MG63 (cell line): ENCODE results near the gene NOTCH1. TPM values are rescaled to one million over a fixed set of nuclear protein-coding genes. Genes with fewer than 3 reads are reported as not detected.
"Not testable (repeated sequence)": the region's sequence is repeated elsewhere in the genome, so short reads cannot be mapped to it uniquely, and the experiment has no call there.

Source experiments
- DNase-seq: peaks from one replicate; pipeline ENCODE4 v3.0.0-alpha.2; 2020
- H3K27me3 ChIP-seq: fragments of 250-450 bp; sonication (Bioruptor Pico); 2 replicates; pipeline ENCODE4 v1.5.1; 2020; ENCODE audit warnings: mild to moderate bottlenecking, moderate library complexity
- H3K36me3 ChIP-seq: fragments of 250-450 bp; sonication (Bioruptor Pico); 2 replicates; pipeline ENCODE4 v1.5.1; 2020; ENCODE audit warnings: mild to moderate bottlenecking, moderate library complexity
- H3K4me3 ChIP-seq: fragments of 250-450 bp; sonication (Bioruptor Pico); 2 replicates; pipeline ENCODE4 v1.5.1; 2020; ENCODE audit warnings: mild to moderate bottlenecking, moderate library complexity
- H3K9me3 ChIP-seq: fragments of 250-450 bp; sonication (Bioruptor Pico); 2 replicates; pipeline ENCODE4 v1.5.1; 2020; ENCODE audit warnings: mild to moderate bottlenecking, moderate library complexity
- total RNA-seq: library from RNA; depleted of rRNA; stranded (reverse); fragments of >200 nt; shearing (Covaris generic); gene quantifications from 2 replicates; pipeline ENCODE4 v1.2.3, GENCODE V29; 2014; ENCODE audit warnings: low replicate concordance

NOTCH1 gene
- total RNA-seq, 1 experiment from 2014 or later: 4.7 TPM

DNA sequence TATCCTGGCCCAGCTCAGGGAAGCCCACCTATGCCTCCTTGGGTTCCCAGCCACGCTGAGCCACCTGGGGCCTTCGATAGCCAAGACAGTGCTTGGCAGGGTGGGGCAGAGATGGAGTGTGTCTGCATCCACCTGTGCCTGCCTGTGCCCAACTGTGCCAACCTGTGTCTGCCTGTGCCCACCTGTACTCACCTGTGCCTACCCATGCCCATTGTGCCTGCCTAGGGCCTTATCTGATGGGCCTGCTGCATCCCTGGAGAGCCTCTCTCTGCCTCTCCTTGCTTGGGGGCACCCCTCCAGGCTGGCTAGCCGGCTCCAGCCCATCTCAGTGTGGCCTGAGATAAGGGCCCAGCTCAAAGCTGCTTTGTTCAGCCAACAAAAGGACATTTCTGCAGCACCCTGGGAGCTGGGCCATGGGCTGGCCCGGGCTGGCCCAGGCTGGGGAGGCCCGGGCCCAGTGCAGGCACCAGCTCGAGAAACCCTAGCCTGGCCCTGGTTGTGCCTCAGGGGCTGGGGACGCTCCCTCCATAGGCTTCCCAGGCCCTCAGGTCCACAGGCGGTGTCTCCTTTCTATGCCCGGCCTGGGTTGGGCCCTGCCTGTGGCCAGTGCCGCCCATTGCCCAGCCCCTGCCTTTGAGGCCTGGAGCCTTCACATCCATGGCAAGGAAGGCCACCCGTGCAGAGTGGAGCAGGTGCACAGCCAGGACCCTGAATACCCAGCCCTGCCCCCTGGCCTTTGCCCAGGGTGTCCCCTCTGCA is 37.3 kb upstream of the NOTCH1 start:
- Histone ChIP-seq H3K9me3 (no peaks in the 10 kb centered on the region; the same call in 1 of the 2 replicates), H3K27me3 (no peaks in the 10 kb centered on the region), H3K36me3 (no peaks in the 10 kb centered on the region), H3K4me3 (no peak overlapping the region)
- DNase-seq: no peak

DNA sequence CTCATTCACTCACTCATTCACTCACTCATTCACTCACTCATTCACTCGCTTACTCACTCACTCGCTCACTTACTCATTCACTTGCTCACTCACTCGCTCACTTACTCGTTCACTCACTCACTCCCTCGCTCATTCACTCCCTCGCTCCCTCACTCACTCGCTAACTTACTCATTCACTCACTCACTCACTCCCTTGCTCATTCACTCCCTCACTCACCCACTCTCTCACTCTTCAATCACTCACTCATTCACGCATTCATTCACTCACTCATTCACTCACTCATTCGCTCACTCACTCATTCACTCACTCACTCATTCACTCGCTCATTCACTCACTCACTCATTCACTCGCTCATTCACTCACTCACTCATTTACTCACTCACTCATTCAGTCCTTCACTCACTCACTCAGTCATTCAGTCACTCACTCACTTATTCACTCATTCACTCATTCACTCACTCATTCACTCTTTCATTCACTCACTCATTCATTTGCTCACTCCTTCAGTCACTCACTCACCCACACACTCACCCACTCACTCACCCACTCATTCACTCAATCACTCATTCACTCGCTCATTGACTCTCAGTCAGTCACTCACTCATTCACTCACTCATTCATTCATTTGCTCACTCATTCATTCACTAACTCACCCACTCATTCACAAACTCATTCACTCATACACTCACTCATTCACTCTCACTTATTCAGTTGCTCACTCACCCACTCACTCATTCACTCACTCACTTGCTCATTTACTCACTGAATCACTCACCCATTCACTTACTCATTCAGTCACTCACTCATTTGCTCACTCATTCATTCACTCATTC is 36.0 kb upstream of the NOTCH1 start:
- Histone ChIP-seq H3K36me3 (no peaks in the 10 kb centered on the region), H3K27me3 (no peaks in the 10 kb centered on the region), H3K4me3 (no peak overlapping the region), H3K9me3 (no peaks in the 10 kb centered on the region; the same call in 1 of the 2 replicates)
- no peak for DNase-seq

DNA sequence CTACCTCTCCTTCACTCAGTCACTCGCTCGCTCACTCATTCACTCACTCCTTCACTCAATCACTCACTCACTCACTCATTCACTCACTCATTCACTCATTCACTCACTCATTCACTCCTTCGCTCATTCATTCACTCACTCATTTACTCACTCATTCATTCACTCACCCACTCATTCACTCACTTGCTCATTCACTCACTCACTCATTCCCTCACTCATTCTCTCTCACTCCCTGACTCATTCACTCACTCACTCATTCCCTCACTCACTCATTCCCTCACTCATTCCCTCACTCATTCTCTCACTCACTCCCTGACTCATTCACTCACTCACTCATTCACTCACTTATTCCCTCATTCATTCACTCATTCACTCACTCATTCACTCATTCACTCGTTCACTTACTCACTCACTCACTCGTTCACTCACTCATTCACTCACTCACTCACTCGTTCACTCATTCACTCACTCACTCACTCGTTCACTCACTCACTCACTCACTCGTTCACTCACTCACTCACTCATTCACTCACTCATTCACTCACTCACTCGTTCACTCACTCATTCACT is 33.9 kb upstream of the NOTCH1 start:
- H3K36me3 ChIP-seq, H3K9me3 ChIP-seq, H3K4me3 ChIP-seq, DNase-seq, H3K27me3 ChIP-seq: not testable (repeated sequence)

DNA sequence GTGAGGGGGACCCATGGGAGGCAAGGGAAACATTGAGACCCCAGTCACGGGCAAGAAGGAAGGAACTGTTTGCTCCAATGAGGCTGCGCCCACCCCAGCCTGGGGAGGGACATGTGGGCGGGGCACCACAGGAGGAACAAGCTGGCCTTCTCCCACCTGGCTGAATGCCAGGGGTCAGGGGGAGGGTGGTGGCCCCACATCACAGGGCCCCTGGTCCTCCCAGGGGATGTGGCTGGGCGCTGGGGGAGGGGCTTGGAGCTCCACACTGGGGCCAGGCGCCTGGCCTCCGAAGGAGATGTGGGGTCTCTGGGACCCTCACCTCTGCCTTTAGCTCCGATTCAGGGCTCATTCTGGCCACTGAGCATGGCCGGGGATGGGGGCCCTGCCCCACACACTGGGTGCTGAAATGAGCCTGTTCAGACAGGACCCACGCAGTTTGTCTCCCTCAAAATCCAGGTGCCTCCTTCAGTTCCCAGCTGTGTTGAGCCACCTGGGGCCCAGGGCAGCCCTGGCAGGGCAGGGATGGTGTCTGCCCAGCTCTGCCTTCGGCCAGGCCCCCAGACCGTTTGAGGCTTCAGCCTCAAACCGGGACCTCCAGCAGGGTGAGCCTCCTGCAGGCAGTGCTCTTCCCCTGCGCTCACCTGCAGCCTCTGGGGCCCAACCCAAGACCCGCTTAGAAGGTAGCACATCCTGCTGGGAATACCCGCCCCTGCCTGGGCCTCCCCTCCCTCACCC is 33.2 kb upstream of the NOTCH1 start:
- no peaks in the 10 kb centered on the region for H3K27me3 ChIP-seq
- H3K9me3 ChIP-seq: no peaks in the 10 kb centered on the region; the same call in 1 of the 2 replicates
- H3K4me3 ChIP-seq: no peak overlapping the region
- no peak for DNase-seq
- H3K36me3 ChIP-seq: no peaks in the 10 kb centered on the region

DNA sequence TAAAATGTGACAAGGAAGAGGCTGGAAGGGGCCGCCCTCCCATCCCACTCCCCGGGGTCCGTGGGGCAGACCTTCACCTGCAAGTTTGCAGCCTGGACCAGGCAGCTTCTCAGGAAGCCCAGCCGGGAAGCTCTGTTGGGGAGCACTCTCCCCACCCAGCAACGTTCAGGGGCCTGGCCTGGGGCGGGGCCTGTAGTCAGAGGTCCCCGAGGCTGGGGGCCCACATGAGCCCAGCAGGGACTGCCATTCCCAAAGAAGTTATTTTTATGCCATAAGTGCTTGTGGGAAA is 32.7 kb upstream of the NOTCH1 start:
- Histone ChIP-seq H3K9me3 (no peaks in the 10 kb centered on the region; the same call in 1 of the 2 replicates), H3K27me3 (no peaks in the 10 kb centered on the region), H3K36me3 (no peaks in the 10 kb centered on the region), H3K4me3 (no peak overlapping the region)
- no peak for DNase-seq

DNA sequence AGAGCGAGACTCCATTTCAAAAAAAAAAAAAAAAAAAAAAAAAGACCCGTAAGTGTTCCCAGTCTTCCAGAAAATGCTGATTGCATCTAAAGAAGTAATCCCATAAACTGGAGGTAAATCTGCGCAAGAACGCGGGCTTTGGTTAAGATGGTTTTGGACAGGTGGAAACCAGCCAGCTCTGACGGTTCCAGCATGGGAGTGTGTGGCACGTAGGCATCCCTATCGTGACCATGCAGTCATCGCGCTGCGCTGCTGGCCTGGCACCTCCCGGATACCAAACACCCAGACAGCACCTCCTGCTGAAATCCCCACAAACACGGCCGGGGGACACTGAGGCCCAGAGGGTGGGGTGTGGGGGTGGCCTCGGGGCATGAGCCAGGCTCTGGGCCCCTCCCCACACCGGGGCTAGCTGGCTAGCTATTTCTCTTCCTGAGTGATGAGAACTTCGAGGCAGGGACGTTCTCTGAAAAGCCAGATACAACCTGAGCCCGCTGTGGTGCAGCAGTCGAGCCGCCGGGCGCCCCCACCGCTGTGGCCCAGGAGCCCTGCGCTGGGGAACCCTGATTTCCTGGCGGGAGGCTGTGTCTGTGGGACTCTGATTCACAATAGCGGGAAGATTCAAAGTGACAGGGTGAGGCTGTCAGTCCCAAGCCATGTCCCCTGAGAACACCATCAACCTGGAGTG is 32.2 kb upstream of the NOTCH1 start:
- Histone ChIP-seq H3K4me3 (no peak overlapping the region), H3K36me3 (no peaks in the 10 kb centered on the region), H3K27me3 (no peaks in the 10 kb centered on the region), H3K9me3 (no peaks in the 10 kb centered on the region; the same call in 1 of the 2 replicates)
- peak; percentile 16 for DNase-seq

DNA sequence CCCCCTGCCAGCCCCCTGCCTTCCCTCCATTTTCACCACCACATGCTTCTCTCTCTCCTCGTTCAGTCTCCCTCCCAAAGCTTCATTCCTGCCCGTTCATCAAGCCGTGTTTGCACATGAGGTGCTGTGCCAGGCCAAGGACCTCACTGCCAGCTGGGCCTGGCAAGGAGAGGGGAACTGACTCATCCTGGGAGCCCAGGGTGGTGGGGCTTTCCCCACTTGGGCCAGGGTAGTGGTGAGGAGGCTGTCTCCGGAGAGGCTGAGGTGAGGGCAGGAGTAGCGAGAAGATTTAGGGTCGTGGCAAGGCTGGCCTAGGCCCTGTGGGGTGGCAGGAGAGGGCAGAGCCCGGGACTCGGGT is 30.4 kb upstream of the NOTCH1 start:
- no peak overlapping the region for H3K4me3 ChIP-seq
- peak; percentile 93 for DNase-seq
- no peaks in the 10 kb centered on the region for H3K9me3 ChIP-seq
- H3K36me3 ChIP-seq: no peaks in the 10 kb centered on the region
- H3K27me3 ChIP-seq: no peaks in the 10 kb centered on the region

DNA sequence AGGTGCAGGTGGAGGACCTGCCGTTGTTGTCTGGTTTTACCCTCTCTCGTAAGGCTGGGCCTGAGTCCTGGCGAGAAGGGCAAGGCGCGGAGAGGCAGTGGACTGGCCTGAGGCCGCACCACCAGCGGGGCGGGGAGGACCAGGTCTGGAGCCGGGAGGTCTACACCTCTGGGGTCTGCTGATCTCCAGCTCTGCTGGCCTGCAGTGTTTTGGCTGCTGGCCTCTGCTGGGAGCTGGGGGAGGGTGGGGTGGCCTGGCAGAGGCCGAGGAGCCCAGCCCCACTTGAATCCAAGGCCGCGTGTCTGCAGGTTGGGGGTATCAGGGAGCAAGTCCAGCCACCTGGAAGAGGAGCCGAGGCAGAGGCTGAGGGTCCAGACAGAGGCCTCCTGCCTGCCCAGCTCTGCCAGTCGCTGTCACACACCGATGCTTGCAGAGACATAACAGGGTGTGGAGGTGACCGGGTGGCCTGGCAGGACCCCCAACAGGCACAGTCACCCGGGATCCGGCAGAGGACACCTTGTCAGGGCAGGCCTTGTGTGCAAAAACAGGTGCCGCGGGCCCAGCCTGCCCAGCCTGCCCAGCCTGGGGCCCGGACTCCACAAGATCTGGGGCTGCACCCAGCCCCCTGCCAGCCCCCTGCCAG is 29.9 kb upstream of the NOTCH1 start:
- Histone ChIP-seq H3K27me3 (no peaks in the 10 kb centered on the region), H3K4me3 (no peak overlapping the region), H3K36me3 (no peaks in the 10 kb centered on the region), H3K9me3 (no peaks in the 10 kb centered on the region)
- no peak for DNase-seq

DNA sequence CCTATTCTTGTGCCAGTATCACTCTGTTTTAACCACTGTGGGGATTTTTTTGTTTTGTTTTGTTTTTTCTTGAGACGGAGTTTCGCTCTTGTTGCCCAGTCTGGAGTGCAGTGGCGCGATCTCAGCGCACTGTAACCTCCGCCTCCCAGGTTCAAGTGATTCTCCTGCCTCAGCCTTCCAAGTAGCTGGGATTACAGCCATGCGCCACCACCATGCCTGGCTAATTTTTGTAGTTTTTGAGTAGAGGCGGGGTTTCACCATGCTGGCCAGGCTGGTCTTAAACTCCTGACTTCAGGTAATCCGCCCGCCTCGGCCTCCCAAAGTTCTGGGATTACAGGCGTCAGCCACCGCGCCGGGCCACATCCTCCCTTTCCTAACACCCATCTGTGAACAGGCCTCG is 28.8 kb upstream of the NOTCH1 start:
- not testable (repeated sequence) for H3K36me3 ChIP-seq, H3K9me3 ChIP-seq, DNase-seq, H3K4me3 ChIP-seq, H3K27me3 ChIP-seq

DNA sequence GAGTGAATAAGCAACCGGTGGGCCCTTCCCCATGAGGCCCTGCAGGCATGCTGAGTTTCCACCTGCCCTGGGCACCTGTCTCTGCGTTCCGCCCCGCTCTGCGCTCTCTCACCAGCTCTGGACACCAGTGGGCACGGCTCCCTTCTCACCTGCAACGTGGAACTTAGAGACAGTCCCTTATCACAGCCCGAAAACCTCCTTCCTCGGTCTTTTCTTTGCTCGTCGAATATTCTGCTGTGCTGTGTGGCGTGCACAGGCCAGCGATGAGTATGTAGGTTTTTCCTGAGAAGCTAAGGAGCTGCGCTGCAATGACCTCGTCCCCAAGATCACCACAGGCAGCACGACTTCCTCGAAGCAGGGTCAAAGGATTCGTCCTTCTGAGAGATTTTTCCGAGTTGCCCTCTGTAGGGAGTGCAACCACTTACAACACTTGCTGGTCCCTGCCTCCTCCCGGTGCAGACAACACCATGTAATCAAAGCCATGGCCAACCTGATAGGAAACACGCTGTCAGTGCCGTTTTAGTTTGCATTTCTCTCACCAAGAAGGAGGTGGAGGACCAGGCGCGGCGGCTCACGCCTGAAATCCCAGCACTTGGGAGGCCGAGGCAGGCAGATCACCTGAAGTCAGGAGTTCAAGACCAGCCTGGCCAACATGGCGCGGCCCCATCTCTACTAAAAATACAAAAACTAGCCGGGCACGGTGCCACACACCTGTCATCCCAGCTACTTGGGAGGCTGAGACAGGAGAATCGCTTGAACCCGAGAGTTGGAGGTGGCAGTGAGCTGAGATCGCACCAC is 27.2 kb upstream of the NOTCH1 start:
- Histone ChIP-seq H3K4me3 (no peak overlapping the region), H3K36me3 (no peaks in the 10 kb centered on the region), H3K9me3 (no peaks in the 10 kb centered on the region), H3K27me3 (no peaks in the 10 kb centered on the region)
- no peak for DNase-seq

DNA sequence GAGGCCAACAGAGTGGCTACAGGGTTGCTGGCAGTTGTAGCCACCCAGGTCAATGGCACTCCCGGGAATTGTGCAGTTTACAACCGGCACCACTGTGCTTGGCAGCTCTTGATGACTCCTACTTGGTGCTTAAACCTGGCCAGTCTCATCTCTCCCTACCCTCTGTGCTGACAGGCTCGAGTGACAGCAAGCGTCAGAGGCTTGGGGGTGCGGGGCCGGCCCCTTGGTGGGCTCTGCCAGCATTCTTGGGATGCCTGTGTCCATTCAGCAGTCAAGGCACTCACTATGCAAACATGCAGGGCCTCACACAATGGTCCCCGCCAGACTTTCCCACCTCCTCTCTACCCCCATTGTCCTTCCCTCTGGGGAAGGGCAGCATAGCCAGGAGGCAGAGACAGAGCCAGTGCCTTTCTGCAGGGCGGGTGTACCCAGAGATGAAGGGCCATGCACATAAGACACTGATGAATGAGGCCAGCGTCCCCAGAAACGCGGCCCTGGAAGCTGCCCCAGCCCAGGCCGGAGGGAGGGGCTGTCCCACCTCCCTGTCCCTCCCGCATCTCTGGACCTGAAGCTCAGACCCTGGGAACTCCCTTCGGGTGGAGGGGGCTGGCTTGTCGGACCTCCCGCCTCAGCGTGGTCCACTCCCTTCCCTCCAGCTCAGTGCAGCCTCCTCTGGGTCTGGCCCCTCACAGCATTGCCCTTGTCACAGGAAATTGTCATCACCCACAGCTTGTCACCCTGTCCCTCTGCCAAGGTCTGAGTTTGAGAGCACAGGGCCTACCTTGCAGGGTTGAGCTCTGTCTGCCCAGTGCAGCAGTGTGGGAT is 26.4 kb upstream of the NOTCH1 start:
- H3K27me3 ChIP-seq: no peaks in the 10 kb centered on the region
- peak; percentile 16 for DNase-seq
- H3K36me3 ChIP-seq: no peaks in the 10 kb centered on the region
- no peak overlapping the region for H3K4me3 ChIP-seq
- H3K9me3 ChIP-seq: no peaks in the 10 kb centered on the region

DNA sequence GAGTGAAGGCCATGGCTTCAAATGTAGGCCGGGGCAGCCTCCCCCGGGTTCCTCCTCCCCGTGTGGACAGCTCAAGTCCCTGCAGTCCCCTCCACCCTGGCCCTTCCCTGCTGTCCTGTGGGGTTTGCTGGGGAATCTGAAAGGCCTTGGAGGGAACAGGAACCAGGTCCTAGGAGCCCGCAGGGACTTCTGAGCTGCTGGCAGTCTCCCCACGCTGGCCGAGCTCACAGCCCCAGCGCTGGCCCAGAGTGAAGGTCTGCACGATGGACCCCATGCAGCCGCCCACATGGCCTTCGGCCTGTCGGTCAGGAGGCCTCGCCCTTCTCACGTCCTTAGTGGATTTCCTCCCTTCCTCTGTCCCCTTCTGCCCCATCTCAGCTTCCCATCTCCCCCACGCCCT is 25.7 kb upstream of the NOTCH1 start:
- H3K27me3 ChIP-seq: no peaks in the 10 kb centered on the region
- no peak for DNase-seq
- no peaks in the 10 kb centered on the region for H3K36me3 ChIP-seq
- no peaks in the 10 kb centered on the region for H3K9me3 ChIP-seq
- no peak overlapping the region for H3K4me3 ChIP-seq

DNA sequence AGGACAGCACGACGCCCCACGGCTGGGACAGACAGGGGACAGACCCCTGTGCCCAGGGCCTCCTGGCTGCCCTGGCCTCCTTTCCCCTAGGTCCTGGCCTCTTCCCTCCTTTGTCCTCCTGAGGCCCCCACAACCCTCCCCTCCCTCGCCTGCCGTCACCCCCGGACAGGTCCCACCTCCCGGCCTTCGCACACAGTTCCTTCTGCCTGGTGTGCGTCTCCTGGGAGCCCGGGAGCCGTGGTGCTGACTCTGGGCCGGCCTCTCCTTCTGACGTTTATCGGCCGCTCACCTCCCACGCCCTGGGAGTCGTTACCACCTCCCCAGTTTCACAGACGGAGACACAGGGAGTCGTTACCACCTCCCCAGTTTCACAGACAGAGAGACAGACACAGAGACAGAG is 25.1 kb upstream of the NOTCH1 start:
- Histone ChIP-seq H3K27me3 (no peaks in the 10 kb centered on the region), H3K36me3 (no peaks in the 10 kb centered on the region), H3K4me3 (no peak overlapping the region), H3K9me3 (no peaks in the 10 kb centered on the region)
- no peak for DNase-seq

DNA sequence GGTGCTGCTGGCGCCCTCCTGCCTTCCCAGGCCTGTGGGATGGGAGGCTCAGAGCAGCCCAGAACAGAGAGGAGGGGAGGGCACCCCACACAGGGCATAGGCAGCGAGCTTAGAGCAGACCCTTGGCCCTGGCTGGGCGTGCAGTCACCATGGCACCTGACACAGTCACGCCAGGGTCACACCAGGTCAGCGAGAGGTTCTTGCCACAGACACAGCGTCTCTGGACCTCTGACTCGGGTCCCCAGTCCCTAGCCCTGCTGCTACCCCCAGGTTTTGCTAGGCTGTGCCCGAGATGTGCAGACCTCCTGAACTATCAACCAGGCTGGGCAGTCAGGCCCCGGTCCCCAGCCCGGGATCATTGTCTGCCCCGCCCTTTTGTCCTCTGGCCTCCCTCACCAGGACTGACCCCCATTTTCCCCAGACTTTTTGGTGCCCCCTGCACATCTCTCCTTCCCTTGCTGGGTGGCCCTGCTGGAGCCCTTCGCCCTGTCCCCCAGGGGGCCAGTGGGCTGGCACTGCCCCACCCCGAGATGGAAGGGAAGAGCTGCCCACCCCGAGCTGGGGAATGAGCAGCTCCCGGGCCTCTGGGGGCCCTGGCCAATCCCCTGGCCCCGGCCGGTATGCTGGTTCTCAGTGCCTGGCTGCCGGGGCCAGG is 24.5 kb upstream of the NOTCH1 start:
- Histone ChIP-seq H3K4me3 (no peak overlapping the region), H3K36me3 (no peaks in the 10 kb centered on the region), H3K9me3 (no peaks in the 10 kb centered on the region), H3K27me3 (no peaks in the 10 kb centered on the region)
- DNase-seq: no peak
